NCI-H748 (cell line): ENCODE data around the gene PDIA2.
"Not testable (repeated sequence)": the region's sequence is repeated elsewhere in the genome, so short reads cannot be mapped to it uniquely, and the experiment has no call there.

Experiments
- DNase-seq: peaks from one replicate; lab custom pipeline; 2025; ENCODE audit not compliant: unreplicated experiment; lab: John Stamatoyannopoulos, UW

Gene PDIA2

DNA sequence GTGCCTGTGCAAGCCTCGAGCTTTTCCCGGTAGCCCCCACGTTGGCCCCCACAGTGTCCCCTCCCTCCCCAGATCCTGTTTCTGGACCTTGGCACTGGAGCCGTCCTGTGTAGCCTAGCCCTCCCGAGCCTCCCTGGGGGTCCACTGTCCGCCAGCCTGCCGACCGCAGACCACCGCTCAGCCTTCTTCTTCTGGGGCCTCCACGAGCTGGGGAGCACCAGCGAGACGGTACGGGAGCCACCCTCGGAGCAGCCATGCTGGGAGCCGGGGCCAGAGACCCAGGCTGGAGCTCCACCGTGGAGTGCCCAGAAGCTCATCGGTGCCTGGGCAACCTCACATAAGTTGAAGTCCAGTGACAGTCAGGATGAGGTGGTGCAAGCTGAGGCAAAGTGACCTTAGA is 19.0 kb upstream of the PDIA2 start:
- DNase-seq, result no peak

DNA sequence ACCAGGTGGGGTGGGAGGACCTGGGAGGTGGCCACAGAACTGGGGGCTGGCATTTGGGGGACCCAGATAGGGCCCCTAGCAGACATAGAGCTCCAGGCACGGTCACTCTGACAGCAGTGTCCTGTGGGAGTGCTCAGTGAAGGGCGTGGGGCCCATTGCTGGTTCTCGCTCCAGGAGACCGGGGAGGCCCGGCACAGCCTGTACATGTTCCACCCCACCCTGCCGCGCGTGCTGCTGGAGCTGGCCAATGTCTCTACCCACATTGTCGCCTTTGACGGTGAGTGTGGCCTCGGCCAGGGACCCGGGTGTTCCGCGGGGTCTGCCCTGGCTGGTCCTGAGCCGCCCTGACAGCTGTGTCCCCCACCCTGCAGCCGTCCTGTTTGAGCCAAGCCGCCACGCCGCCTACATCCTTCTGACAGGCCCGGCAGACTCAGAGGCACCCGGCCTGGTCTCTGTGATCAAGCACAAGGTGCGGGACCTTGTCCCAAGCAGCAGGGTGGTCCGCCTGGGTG is 18.5 kb upstream of the PDIA2 start:
- no peak for DNase-seq

DNA sequence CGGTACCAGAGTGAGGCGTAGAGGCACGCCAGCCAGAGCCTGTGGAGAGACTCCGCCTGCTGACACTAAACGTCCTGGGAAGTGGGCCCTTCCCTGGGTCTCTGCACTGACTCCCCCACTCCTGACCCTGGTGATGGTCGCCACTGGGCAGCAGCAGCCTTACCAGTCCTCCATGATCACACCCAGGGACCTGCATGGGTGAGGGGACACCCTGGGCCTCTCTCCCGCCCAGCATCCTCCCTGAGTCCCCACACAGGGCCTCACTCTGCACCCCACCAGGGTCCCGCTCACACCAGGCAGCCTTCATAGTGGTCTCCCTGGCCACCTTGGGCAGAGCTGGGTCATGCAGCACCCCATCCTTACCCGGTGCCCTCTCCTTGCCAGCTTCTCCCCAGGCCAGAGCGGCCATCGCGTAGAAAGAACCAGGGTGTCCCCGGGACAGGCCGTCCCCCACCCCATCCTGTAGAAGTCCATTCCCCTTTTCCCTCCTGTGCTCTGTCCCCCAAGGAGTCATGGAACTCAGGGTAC is 17.9 kb upstream of the PDIA2 start:
- no peak for DNase-seq

DNA sequence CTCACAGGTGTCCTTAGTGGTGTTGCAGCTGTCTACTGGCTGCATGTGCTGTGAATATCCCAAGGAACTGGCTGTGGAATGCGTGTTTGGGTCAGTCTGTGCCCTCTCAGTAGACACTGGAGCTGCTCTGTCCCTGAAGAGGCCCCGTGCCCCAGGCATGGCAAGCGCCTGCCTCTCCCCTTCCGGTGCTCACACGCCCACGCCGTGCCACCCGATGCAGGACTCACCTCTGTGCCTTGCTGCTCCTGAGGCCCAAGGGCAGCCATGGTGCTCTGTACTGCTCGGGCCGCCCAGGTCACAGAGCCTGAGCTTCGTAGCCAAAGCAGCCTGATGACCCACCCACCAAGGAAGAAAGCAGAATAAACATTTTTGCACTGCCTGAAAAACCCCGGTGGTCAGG is 17.3 kb upstream of the PDIA2 start:
- DNase-seq, result no peak

- DNase-seq, result no peak
Measured at GRCh38 chr16:266258-267164, 16.5 kb upstream of the PDIA2 start.

DNA sequence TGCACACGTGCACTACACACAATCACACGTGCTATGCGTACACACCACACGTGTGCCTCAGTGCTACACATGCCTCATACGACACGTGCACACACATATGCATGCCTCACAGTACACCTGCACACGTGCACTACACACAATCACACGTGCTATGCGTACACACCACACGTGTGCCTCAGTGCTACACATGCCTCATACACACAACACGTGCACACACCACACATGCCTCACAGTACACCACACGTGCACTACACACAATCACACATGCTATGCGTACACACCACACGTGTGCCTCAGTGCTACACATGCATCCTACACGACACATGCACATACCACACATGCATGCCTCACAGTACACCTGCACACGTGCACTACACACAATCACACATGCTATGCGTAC is 15.4 kb upstream of the PDIA2 start:
- not testable (repeated sequence) for DNase-seq

DNA sequence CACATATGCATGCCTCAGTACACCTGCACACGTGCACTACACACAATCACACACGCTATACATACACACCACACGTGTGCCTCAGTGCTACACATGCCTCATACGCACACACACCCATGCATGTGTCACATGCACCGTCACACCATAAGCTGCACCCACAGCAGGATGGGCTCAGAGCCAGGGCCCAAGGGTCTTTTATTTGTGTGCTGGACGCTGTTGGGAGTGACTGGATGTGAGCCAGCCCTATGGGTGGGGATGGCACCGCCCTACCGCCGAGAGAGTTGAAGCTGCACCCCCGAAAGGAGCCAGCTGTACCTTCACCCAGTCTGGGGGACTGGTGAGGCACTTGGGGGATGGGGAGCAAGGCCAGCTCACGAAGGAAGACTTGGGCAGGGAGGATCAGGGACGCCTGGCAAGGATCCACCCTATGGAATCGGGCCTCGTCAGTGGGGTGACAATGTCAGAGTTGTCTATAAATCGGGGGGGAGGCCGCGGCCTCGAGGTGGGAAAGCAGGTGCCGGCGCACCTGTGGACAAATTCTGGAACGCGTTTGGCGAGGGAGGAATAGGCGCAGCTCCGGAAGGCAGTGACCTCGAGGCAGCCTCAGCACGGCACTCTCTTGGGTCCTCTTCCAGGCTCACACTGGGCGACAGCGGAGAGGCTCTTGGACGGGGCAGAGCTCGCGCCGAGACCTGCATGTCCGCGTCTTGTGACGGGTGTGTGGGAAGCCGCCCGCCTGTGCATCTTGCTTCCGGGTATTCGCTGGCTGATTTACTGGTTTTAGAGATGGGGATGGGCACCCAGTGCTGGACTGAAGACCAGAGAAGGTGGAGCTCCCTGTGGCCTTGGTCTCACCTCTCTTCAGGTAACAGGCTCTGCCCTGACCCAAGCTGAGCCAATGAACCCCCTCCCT is 14.6 kb upstream of the PDIA2 start:
- DNase-seq, result no peak

- DNase-seq, result no peak
Measured at GRCh38 chr16:269061-269796, 13.7 kb upstream of the PDIA2 start.

DNA sequence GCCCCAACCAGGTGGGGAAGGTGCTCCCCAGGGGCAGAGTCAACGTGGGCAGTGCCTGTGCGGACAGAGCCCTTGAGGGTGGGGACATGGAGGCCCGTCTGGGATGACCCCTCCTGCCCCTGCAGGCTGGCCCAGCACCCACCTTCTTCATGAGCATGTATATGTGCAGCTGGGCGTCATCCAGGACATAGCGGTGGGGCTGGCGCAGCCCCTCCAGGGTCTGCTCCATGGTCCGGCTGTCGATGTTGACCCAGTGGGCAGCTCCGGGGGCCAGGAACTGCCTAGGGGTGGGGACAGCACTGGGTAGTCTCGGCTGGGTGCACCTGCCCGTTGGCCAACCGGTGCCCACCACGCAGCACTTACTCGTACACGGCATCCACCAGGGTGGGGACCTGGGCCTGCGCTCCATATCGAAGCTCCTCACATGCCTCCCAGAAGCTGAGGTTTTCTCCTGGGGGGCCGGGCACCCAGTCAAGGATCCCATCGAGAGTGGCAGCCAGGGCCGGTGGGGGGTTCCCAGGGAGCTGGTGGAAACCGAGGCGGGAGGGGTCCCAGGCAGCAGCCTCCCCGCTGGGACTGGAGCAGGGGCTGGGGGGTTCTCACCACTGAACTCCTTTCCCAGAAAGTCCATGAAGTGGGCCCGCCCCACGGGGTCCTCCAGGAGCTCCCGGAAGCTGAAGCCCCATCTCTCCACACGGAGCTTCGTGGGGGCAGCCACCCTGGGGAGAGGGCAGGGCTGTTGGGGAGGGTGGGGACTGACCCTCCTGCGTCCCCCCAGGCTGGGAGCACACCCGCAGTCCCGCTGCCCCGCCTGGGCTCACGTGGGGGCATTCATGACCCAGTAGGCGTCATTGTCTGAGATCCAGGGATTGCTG is 12.3 kb upstream of the PDIA2 start:
- DNase-seq, result no peak

DNA sequence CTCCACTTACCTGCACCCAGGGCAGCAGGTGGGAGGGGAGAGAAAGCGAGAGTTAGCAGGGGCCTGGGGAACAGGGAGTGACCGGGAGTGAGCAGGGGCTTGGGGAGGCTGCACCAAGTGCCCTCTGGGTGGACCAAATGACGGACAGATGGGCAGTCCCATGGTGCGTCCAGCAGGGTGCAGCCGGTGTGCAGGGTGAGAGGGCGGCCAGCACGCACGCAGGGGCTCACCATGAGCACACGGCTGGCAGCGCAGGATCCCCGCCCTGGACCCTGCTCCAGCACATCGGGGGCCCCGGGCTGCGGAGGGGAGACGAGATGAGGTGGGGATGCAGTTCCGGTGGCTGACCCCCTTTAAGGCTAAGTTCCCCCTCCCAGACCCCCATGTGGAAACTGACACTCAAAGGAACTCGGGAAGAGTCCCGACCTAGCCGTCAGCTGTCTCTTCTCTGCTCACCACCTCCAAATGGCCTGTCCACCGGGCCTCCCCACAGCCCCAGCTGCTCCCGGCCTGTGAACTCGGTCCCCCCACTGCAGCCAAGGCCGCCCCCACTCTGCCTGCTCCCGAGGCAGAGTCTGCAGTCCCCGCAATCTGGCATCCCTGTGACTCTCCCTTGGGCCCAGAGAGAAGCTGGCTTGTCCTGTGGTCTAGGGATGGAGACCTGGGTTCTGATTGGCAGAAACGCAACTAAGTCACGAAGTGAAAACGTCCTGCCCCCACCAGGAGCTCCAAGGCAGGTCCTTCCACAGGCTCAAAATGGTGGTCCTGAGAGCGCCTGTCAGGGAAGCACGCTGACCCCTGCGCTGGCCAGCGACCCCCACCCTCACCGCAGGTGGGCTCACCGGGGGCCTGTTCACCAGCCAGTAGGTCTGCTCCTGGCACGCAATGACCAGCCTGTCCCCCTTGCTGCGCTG is 10.1 kb upstream of the PDIA2 start:
- DNase-seq, result no peak

DNA sequence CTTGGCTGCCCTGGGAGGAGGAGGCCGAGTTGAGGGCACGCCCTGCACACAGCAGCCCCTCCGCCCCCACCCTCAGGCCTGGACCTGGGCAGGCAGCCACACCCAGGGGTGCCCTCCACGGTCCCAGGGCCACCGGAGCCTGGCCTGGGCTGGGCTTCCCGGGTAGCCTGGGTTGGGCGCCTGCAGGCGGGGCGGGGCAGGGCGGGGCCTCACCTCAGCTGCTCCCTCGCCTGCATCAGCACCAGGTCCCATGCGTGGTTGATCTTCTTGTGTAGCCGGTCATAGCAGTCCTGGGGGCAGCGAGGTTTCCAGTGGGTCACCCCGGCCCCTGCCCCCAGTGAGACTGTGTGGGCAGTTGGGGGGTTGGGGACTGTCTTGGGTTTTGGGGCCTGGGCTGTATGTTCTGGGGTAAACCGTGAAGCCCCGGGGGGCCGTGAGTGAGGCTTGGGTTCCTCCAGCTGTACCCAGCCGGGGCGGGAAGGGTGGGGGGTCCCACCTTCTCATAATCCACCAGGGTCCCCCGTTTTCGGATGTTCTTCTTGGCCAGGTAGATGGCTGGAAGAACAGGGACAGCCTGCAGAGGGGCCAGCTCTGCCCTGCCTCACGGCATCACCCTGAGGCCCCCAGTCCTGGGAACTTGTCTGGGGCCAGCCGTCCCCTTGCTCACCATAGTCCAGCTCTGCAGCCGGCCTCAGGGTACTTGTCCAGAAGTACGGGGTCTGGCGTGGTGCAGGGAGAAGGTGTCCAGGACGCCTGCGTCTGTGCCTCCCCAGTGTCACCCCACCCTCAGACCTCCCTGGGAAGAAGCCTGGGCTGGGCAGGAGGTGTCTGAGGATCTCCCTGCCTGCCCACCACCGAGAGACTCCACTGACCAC is 9.2 kb upstream of the PDIA2 start:
- peak; percentile 11 for DNase-seq

- peak; percentile 22 for DNase-seq
Measured at GRCh38 chr16:275041-275641, 7.8 kb upstream of the PDIA2 start.

DNA sequence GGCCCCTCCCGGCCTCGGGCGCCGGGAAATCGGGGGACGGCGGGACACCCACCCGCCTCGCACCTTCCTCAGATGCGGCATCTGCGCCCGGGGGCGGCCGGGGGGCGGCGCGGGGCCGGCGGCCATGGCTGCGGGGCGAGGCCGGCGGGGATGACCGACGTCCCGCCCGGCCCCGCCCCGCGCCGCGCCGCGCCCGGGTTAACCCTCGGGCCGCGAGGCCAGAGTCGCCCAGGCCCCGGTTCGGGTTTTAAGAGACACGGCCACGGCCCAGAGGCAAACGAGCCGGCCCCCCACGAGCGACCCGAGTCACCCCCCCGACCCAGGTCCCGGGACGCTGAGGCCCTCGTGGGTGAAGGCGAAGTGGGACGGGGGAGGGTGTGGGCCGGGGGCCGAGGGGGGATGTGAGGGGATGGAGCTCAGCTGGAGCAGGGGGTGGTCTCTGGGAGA is 7.2 kb upstream of the PDIA2 start, which contains the start of gene RGS11:
Gene RGS11, minus strand, starts transcription at position 159 of the 447 bp plus-strand sequence. Its CDS starts 33 bp downstream, at position 126.
- no peak for DNase-seq

DNA sequence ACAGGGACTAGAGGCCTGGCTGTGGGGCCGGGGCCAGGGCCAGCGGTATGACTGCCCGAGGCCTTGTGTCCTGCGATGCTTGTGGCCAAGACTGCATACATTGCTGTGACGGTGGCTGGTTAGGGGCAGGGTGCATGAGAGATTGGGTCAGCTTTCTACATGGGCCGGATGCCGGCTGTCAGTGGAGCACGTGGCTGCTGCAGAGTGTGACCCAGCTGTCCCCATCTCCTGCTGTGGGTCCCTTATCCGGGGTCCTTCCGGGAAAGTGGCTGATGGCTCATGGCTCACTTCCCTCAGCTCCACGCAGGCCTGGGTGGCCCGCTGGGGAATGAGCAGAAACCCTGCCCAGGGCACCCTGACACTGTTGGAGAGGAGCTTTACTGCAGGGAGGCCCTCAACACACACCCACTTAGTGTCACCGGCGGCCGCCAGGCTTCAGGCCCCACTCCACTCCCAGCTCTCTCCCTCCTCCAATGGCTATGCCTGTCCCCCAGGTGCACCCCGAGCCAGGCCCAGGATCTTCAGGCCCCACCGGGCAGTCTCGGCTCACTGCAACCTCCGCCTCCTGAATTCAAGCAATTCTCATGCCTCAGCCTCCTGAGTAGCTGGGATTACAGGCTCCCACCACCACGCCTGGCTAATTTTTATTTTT is 6.4 kb upstream of the PDIA2 start:
- no peak for DNase-seq

DNA sequence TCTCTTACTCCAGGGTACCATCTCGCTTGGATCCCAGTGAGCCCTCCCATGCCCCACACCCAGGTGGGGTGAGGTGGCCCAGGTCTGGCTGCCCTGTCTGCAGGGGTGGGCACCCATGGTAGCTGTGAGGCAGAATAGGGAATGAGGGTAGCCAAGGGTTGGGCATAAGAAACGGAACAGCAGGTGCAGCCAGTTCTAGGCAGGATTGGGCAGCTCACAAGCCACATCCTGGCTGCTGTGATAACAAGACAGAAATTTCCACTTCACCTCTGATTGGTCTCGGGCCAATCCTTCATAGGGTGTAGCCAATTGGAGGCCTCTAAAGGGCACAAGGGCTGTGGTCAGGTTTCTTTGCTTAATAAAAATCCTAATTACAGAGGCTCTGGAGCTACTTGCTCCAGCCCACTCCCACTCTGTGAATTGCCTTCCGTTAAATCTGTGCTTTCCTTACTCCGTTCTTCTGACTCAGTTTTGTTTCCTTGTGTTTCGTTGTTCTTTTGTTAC is 4.0 kb upstream of the PDIA2 start:
- DNase-seq, result peak; percentile 61

GRCh38 chr16:279531-279930 is 3.4 kb upstream of the PDIA2 start:
- DNase-seq, result no peak
